SK-N-SH treated with all-trans-retinoic acid at 6 μM for 48 hours (cell line): ENCODE data around the gene PRPH2.
A peak's percentile ranks its signal among the peaks of the same experiment; 100 is the strongest.

ENCODE experiments used
- ATAC-seq: fragments of 200-7000 bp; cut with Tn5 transposase; 3 replicates; pipeline ENCODE4 v1.9.1; 2020; ENCODE audit warnings: mild to moderate bottlenecking, moderate library complexity
- ARNTL ChIP-seq: fragments of 450-650 bp; formaldehyde crosslinking; IDR thresholded peaks from 2 replicates; pipeline ENCODE4 v1.5.0; 2020; ENCODE audit warnings: low read depth, mild to moderate bottlenecking, moderate library complexity, borderline replicate concordance
- BACH2 ChIP-seq: fragments of 250-450 bp; sonication (Bioruptor Pico); IDR thresholded peaks from 2 replicates; pipeline ENCODE4 v1.9.0; 2021; ENCODE audit warnings: mild to moderate bottlenecking, borderline replicate concordance
- GLIS3 ChIP-seq: fragments of 250-450 bp; sonication (Bioruptor Pico); IDR thresholded peaks from 2 replicates; pipeline ENCODE4 v1.5.0; 2020; ENCODE audit warnings: mild to moderate bottlenecking, moderate library complexity
- ISL1 ChIP-seq: fragments of 250-450 bp; sonication (Bioruptor Pico); IDR thresholded peaks from 2 replicates; pipeline ENCODE4 v2.1.2; 2022; ENCODE audit warnings: mild to moderate bottlenecking, moderate library complexity
- OSR1 ChIP-seq: fragments of 250-450 bp; sonication (Bioruptor Pico); IDR thresholded peaks from 2 replicates; pipeline ENCODE4 v1.8.0; 2022; ENCODE audit warnings: moderate library complexity, mild to moderate bottlenecking, inconsistent platforms
- PPARA ChIP-seq: fragments of 250-450 bp; sonication (Bioruptor Pico); IDR thresholded peaks from 2 replicates; pipeline ENCODE4 v1.5.0; 2020; ENCODE audit warnings: mild to moderate bottlenecking, borderline replicate concordance
- RARB ChIP-seq: fragments of 250-450 bp; sonication (Bioruptor Pico); IDR thresholded peaks from 2 replicates; pipeline ENCODE4 v1.8.0; 2021; ENCODE audit warnings: mild to moderate bottlenecking, moderate library complexity
- SNAI2 ChIP-seq: fragments of 250-450 bp; sonication (Bioruptor Pico); IDR thresholded peaks from 2 replicates; pipeline ENCODE4 v1.5.0; 2020; ENCODE audit warnings: mild to moderate bottlenecking, moderate library complexity
- TOX ChIP-seq: fragments of 250-450 bp; sonication (Bioruptor Pico); IDR thresholded peaks from 2 replicates; pipeline ENCODE4 v1.8.0; 2021; ENCODE audit warnings: mild to moderate bottlenecking, moderate library complexity, borderline replicate concordance
- ZC3H10 ChIP-seq: fragments of 250-450 bp; sonication (Bioruptor Pico); IDR thresholded peaks from 2 replicates; pipeline ENCODE4 v1.5.1; 2021; ENCODE audit warnings: mild to moderate bottlenecking, moderate library complexity
- ZFP3 ChIP-seq: fragments of 250-450 bp; sonication (Bioruptor Pico); IDR thresholded peaks from 2 replicates; pipeline ENCODE4 v1.5.0; 2020; ENCODE audit warnings: mild to moderate bottlenecking, moderate library complexity
- ZFP30 ChIP-seq: fragments of 450-650 bp; formaldehyde crosslinking; IDR thresholded peaks from 2 replicates; pipeline ENCODE4 v1.5.0; 2022; ENCODE audit warnings: mild to moderate bottlenecking, moderate library complexity
- ZNF70 ChIP-seq: fragments of 450-650 bp; formaldehyde crosslinking; IDR thresholded peaks from 2 replicates; pipeline ENCODE4 v1.5.0; 2020; ENCODE audit warnings: mild to moderate bottlenecking, moderate library complexity
- ZNF8 ChIP-seq: fragments of 450-650 bp; formaldehyde crosslinking; IDR thresholded peaks from 2 replicates; pipeline ENCODE4 v1.5.0; 2020; ENCODE audit warnings: mild to moderate bottlenecking, moderate library complexity
- TF ChIP-seq, protein P1 (sequence below): fragments of 250-450 bp; sonication (Bioruptor Pico); IDR thresholded peaks from 2 replicates; pipeline ENCODE4 v1.5.1; 2021; ENCODE audit warnings: mild to moderate bottlenecking, moderate library complexity
- TF ChIP-seq, protein P2 (sequence below): fragments of 250-450 bp; sonication (Bioruptor Pico); IDR thresholded peaks from 2 replicates; pipeline ENCODE4 v1.8.0; 2020; ENCODE audit warnings: mild to moderate bottlenecking, moderate library complexity, borderline replicate concordance
- TF ChIP-seq, protein P3 (sequence below): fragments of 250-450 bp; sonication (Bioruptor Pico); IDR thresholded peaks from 2 replicates; pipeline ENCODE4 v1.5.0; 2020; ENCODE audit warnings: mild to moderate bottlenecking, moderate library complexity
- TF ChIP-seq, protein P4 (sequence below): fragments of 250-450 bp; sonication (Bioruptor Pico); IDR thresholded peaks from 2 replicates; pipeline ENCODE4 v1.5.1; 2020; ENCODE audit warnings: low read depth, mild to moderate bottlenecking, moderate library complexity
- TF ChIP-seq, protein P5 (sequence below): fragments of 250-450 bp; sonication (Bioruptor Pico); IDR thresholded peaks from 2 replicates; pipeline ENCODE4 v1.8.0; 2021; ENCODE audit warnings: low read depth, mild to moderate bottlenecking, moderate library complexity, borderline replicate concordance

PRPH2 gene

DNA sequence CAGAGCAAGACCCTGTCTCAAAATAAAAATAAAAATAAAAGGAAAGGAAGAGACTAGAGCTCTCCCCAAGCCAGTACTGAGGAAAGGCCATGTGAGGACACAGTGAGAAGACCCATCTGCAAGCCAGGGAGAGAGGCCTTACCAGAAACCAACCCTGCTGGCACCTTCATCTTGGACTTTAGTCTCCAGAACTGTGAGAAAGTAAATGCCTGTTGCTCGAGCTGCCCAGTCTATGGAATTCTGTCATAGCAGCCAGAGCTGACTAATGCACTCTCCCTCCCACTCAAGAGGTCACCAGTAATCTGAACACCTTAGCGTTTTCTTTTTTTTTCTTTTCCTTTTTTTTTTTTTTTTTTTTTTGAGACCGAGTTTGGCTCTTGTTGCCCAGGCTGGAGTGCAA, 7.3 kb upstream of the PRPH2 start:
- peak; percentile 42 for ATAC-seq
- TF ChIP-seq SNAI2 (CRISPR knock-in tag) (no peak), TOX (CRISPR knock-in tag) (no peak), ZNF70 (CRISPR knock-in tag) (no peak), RARB (CRISPR knock-in tag) (no peak), BACH2 (CRISPR knock-in tag) (no peak), PPARA (CRISPR knock-in tag) (no peak), OSR1 (CRISPR knock-in tag) (no peak)
- TF ChIP-seq, protein P1, sequence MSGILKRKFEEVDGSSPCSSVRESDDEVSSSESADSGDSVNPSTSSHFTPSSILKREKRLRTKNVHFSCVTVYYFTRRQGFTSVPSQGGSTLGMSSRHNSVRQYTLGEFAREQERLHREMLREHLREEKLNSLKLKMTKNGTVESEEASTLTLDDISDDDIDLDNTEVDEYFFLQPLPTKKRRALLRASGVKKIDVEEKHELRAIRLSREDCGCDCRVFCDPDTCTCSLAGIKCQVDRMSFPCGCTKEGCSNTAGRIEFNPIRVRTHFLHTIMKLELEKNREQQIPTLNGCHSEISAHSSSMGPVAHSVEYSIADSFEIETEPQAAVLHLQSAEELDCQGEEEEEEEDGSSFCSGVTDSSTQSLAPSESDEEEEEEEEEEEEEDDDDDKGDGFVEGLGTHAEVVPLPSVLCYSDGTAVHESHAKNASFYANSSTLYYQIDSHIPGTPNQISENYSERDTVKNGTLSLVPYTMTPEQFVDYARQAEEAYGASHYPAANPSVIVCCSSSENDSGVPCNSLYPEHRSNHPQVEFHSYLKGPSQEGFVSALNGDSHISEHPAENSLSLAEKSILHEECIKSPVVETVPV (CRISPR knock-in tag): no peak
- TF ChIP-seq, protein P2, sequence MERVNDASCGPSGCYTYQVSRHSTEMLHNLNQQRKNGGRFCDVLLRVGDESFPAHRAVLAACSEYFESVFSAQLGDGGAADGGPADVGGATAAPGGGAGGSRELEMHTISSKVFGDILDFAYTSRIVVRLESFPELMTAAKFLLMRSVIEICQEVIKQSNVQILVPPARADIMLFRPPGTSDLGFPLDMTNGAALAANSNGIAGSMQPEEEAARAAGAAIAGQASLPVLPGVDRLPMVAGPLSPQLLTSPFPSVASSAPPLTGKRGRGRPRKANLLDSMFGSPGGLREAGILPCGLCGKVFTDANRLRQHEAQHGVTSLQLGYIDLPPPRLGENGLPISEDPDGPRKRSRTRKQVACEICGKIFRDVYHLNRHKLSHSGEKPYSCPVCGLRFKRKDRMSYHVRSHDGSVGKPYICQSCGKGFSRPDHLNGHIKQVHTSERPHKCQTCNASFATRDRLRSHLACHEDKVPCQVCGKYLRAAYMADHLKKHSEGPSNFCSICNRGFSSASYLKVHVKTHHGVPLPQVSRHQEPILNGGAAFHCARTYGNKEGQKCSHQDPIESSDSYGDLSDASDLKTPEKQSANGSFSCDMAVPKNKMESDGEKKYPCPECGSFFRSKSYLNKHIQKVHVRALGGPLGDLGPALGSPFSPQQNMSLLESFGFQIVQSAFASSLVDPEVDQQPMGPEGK: no peak
- TF ChIP-seq, protein P3, sequence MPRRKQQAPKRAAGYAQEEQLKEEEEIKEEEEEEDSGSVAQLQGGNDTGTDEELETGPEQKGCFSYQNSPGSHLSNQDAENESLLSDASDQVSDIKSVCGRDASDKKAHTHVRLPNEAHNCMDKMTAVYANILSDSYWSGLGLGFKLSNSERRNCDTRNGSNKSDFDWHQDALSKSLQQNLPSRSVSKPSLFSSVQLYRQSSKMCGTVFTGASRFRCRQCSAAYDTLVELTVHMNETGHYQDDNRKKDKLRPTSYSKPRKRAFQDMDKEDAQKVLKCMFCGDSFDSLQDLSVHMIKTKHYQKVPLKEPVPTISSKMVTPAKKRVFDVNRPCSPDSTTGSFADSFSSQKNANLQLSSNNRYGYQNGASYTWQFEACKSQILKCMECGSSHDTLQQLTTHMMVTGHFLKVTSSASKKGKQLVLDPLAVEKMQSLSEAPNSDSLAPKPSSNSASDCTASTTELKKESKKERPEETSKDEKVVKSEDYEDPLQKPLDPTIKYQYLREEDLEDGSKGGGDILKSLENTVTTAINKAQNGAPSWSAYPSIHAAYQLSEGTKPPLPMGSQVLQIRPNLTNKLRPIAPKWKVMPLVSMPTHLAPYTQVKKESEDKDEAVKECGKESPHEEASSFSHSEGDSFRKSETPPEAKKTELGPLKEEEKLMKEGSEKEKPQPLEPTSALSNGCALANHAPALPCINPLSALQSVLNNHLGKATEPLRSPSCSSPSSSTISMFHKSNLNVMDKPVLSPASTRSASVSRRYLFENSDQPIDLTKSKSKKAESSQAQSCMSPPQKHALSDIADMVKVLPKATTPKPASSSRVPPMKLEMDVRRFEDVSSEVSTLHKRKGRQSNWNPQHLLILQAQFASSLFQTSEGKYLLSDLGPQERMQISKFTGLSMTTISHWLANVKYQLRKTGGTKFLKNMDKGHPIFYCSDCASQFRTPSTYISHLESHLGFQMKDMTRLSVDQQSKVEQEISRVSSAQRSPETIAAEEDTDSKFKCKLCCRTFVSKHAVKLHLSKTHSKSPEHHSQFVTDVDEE (CRISPR knock-in tag): no peak

DNA sequence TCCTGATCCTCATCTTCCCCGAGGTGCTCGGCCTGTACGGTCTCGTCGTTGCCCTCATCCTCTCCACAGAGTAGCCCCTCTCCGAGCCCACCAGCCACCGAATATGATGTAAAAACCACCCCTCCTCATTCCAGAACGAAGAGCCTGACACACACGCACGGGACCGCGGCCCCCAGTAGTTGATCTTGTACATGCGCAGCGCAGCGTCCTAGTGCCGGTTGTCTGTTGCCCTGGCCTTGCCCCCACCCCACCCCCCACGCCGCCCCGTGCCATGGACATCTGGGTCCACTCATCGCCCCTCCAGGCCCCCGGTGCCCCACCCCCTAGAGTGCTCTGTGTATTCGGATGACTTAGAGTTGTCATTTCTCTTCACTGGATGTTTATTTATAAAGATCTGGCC, 5.2 kb upstream of the PRPH2 start:
- ATAC-seq: no peak
- TF ChIP-seq ARNTL (CRISPR knock-in tag) (no peak), BACH2 (CRISPR knock-in tag) (no peak), RARB (CRISPR knock-in tag) (no peak), GLIS3 (no peak), PPARA (CRISPR knock-in tag) (no peak), ZNF8 (CRISPR knock-in tag) (no peak), ZC3H10 (no peak), ZFP30 (no peak)
- TF ChIP-seq, protein P4, sequence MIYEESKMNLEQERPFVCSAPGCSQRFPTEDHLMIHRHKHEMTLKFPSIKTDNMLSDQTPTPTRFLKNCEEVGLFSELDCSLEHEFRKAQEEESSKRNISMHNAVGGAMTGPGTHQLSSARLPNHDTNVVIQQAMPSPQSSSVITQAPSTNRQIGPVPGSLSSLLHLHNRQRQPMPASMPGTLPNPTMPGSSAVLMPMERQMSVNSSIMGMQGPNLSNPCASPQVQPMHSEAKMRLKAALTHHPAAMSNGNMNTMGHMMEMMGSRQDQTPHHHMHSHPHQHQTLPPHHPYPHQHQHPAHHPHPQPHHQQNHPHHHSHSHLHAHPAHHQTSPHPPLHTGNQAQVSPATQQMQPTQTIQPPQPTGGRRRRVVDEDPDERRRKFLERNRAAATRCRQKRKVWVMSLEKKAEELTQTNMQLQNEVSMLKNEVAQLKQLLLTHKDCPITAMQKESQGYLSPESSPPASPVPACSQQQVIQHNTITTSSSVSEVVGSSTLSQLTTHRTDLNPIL (CRISPR knock-in tag): no peak
- TF ChIP-seq, protein P5, sequence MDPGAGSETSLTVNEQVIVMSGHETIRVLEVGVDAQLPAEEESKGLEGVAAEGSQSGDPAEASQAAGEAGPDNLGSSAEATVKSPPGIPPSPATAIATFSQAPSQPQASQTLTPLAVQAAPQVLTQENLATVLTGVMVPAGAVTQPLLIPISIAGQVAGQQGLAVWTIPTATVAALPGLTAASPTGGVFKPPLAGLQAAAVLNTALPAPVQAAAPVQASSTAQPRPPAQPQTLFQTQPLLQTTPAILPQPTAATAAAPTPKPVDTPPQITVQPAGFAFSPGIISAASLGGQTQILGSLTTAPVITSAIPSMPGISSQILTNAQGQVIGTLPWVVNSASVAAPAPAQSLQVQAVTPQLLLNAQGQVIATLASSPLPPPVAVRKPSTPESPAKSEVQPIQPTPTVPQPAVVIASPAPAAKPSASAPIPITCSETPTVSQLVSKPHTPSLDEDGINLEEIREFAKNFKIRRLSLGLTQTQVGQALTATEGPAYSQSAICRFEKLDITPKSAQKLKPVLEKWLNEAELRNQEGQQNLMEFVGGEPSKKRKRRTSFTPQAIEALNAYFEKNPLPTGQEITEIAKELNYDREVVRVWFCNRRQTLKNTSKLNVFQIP (CRISPR knock-in tag): no peak

DNA sequence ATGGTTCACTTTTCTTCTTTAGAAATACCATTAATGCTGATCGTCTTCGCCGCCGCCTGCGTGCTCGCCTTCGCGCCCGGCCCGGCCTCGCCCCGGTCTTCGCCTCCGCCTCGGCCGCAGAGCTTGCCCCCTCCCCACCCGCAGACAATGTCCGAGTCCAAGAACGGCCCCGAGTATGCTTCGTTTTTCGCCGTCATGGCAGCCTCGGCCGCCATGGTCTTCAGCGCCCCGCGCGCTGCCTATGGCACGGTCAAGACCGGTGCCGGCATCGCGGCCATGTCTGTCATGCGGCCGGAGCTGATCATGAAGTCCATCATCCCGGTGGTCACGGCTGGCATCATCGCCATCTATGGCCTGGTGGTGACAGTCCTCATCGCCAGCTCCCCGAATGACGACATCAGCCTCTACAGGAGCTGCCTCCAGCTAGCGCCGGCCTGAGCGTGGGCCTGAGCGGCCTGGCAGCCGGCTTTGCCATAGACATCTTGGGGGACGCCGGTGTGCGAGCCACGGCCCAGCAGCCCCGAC, 4.8 kb upstream of the PRPH2 start:
- TF ChIP-seq, protein P1 (CRISPR knock-in tag): no peak
- TF ChIP-seq ZFP3 (CRISPR knock-in tag) (no peak), GLIS3 (no peak), ISL1 (CRISPR knock-in tag) (no peak), OSR1 (CRISPR knock-in tag) (no peak), ZNF70 (CRISPR knock-in tag) (no peak)
- no peak for ATAC-seq
